HepG2 (cell line): ENCODE measurements around the gene CD248. TPM values are rescaled to one million over a fixed set of nuclear protein-coding genes. Genes with fewer than 3 reads are reported as not detected.

Source experiments
- ATAC-seq: fragments of 200-7000 bp; cut with Tn5 transposase; 3 replicates; pipeline ENCODE4 v1.9.1; 2020; ENCODE audit warnings: mild to moderate bottlenecking, moderate library complexity
- BruUV-seq: library from RNA; stranded (reverse); fragments of 400-500 nt; replicated peaks from 2 replicates; lab custom pipeline; 2021; lab: Mats Ljungman, UMichigan
- CTCF ChIA-PET: fragments of 300-600 bp; formaldehyde crosslinking; extraction: SDS; loops from one replicate; lab custom pipeline; 2021; ENCODE audit warnings: low total read pairs, inconsistent platforms, low intra/inter-chr PET ratio; lab: Yijun Ruan, JAX
- POLR2A ChIA-PET: fragments of 350-600 bp; sonication (Branson Sonifier 250); formaldehyde crosslinking; loops from one replicate; lab custom pipeline; 2020; ENCODE audit warnings: antibody characterized with exemption, inconsistent platforms; lab: Yijun Ruan, JAX
- DNase-seq: peaks from one replicate; pipeline ENCODE4 v3.0.0-alpha.2; 2015; ENCODE audit warnings: low spot score
- FAIRE-seq: peaks from 3 replicates; lab custom pipeline; 2011; peaks lifted over from hg19 to GRCh38; lab: Jason Lieb, UNC
- H2AFZ ChIP-seq: one replicate; pipeline ENCODE4 v1.6.1; 2011; ENCODE audit warnings: low read length, inconsistent platforms
- H3K27ac ChIP-seq: fragments of 300-600 bp; 3 replicates; pipeline ENCODE4 v1.8.0; 2011; ENCODE audit warnings: mixed run types, mild to moderate bottlenecking, mixed read lengths, low read length, inconsistent platforms; ENCODE audit not compliant: insufficient read depth; ENCODE audit errors: extremely low read length
- H3K27me3 ChIP-seq, 2 experiments: fragments of 200-600 bp in 1 of 2; 2 replicates in 1 of 2; 3 replicates in 1 of 2; pipeline versions ENCODE4 v1.6.0 to v1.8.0; 2011; ENCODE audit warnings: low read length in 2 of 2, mild to moderate bottlenecking in 2 of 2, moderate library complexity in 2 of 2, inconsistent platforms in 1 of 2; ENCODE audit not compliant: insufficient read depth in 2 of 2, control insufficient read depth in 1 of 2
- H3K36me3 ChIP-seq, 2 experiments: fragments of 200-600 bp in 1 of 2; replicated peaks in 1 of 2; 2 replicates in 1 of 2; 3 replicates in 1 of 2; pipeline versions ENCODE4 v1.5.1 to v1.8.0; 2011; ENCODE audit warnings: low read length in 2 of 2, inconsistent platforms in 1 of 2; ENCODE audit not compliant: insufficient read depth in 2 of 2, control insufficient read depth in 1 of 2
- H3K4me1 ChIP-seq: 2 replicates; pipeline ENCODE4 v1.5.1; 2012; ENCODE audit warnings: low read length, inconsistent platforms; ENCODE audit not compliant: insufficient read depth
- H3K4me2 ChIP-seq: 2 replicates; pipeline ENCODE4 v1.6.0; 2011; ENCODE audit warnings: low read depth, low read length, inconsistent platforms
- H3K4me3 ChIP-seq, 3 experiments: fragments of 200-600 bp in 1 of 3; sonication (generic), shearing (Covaris generic) in 1 of 3; replicated peaks in 1 of 3; 2 replicates each; pipeline ENCODE4 v1.5.1; 2011 to 2016; ENCODE audit warnings: low read length in 3 of 3, inconsistent platforms in 2 of 3, low read depth in 2 of 3, mild to moderate bottlenecking in 2 of 3, control low read depth in 1 of 3, mixed read lengths in 1 of 3; ENCODE audit not compliant: insufficient read depth in 1 of 3
- H3K79me2 ChIP-seq: one replicate; pipeline ENCODE4 v1.6.1; 2011; ENCODE audit warnings: low read length, inconsistent platforms; ENCODE audit not compliant: insufficient read depth
- H3K9ac ChIP-seq: 2 replicates; pipeline ENCODE4 v1.6.0; 2011; ENCODE audit warnings: mild to moderate bottlenecking, low read depth, low read length, inconsistent platforms; ENCODE audit not compliant: insufficient read depth
- H3K9me3 ChIP-seq: 2 replicates; pipeline ENCODE4 v1.5.1; 2012; ENCODE audit warnings: mild to moderate bottlenecking, low read length
- H4K20me1 ChIP-seq: 2 replicates; pipeline ENCODE4 v1.6.0; 2011; ENCODE audit warnings: inconsistent platforms, mild to moderate bottlenecking, low read length, moderate library complexity; ENCODE audit not compliant: insufficient read depth
- HNRNPK ChIP-seq: fragments of 200-400 bp; formaldehyde crosslinking; IDR thresholded peaks from 2 replicates; pipeline ENCODE4 v1.6.1; 2018; ENCODE audit warnings: low read length, low read depth, moderate library complexity, mild to moderate bottlenecking; ENCODE audit not compliant: poor library complexity, severe bottlenecking
- MAZ ChIP-seq, 2 experiments: sonication (generic) in 1 of 2; formaldehyde crosslinking in 1 of 2; IDR thresholded peaks; 2 replicates each; pipeline versions ENCODE4 v1.5.0 to v1.6.1; 2012 to 2020; ENCODE audit warnings: low read depth in 2 of 2, mild to moderate bottlenecking in 2 of 2, borderline replicate concordance in 1 of 2, improper control_type of control experiment in 1 of 2, low read length in 1 of 2, missing genetic modification reagents in 1 of 2, moderate library complexity in 1 of 2
- MYC ChIP-seq: sonication (generic); formaldehyde crosslinking; IDR thresholded peaks from 2 replicates; pipeline ENCODE4 v1.9.0; 2021; ENCODE audit warnings: missing genetic modification reagents, borderline replicate concordance
- TMF1 ChIP-seq: sonication (generic); formaldehyde crosslinking; IDR thresholded peaks from 2 replicates; pipeline ENCODE4 v1.8.1; 2022; ENCODE audit warnings: low read depth, missing genetic modification reagents
- ZBTB21 ChIP-seq: sonication (generic); formaldehyde crosslinking; IDR thresholded peaks from 2 replicates; pipeline ENCODE4 v1.4.0; 2020; ENCODE audit warnings: missing genetic modification reagents
- ZNF367 ChIP-seq: sonication (generic); formaldehyde crosslinking; IDR thresholded peaks from 2 replicates; pipeline ENCODE4 v1.4.0; 2020; ENCODE audit warnings: missing genetic modification reagents, borderline replicate concordance
- ZNF770 ChIP-seq: sonication (generic); formaldehyde crosslinking; IDR thresholded peaks from 2 replicates; pipeline ENCODE4 v1.5.0; 2020; ENCODE audit warnings: mild to moderate bottlenecking, missing genetic modification reagents
- WGBS: methylation state at CpG from one replicate; pipeline ENCODE4 v1.1.6; 2017; ENCODE audit warnings: low lambda C conversion rate; 5-methylcytosine and 5-hydroxymethylcytosine counted together
- in situ Hi-C: cut with HindIII; loops from 2 replicates; pipeline ENCODE4 v1.10.0; 2017; ENCODE audit warnings: low pct_unique_long_range_greater_than_20kb; ENCODE audit not compliant: extremely low pct_ligation_motif_present
- intact Hi-C: fragments of 100-400 bp; cut with micrococcal nuclease; formaldehyde crosslinking; loops from one replicate; pipeline ENCODE4 v1.10.0; 2022; ENCODE audit not compliant: unreplicated experiment
- polyA plus RNA-seq, 8 experiments: library from polyadenylated mRNA; depleted of rRNA in 3 of 8; stranded (reverse) in 7 of 8; unstranded in 1 of 8; fragments of >200 nt; fragmentation: Illumina TruSeq in 4 of 8; extraction: Trizol in 4 of 8; gene quantifications; 2 replicates each; pipeline versions ENCODE4 v1.2.1 to v1.2.3, GENCODE V29; 2011 to 2016; ENCODE audit warnings: low read depth in 4 of 8, missing spikeins in 1 of 8, mixed read lengths in 1 of 8; ENCODE audit not compliant: insufficient read depth in 1 of 8
- total RNA-seq, 5 experiments: library from RNA; depleted of rRNA; stranded (reverse); fragments of >200 nt; fragmentation: Illumina TruSeq; extraction: Trizol; gene quantifications; 2 replicates each; pipeline ENCODE4 v1.2.3, GENCODE V29; 2016; ENCODE audit warnings: low read depth in 1 of 5
- TF ChIP-seq, protein P1 (sequence below), 2 experiments: fragments of 450-650 bp in 1 of 2; sonication (generic) in 1 of 2; formaldehyde crosslinking; IDR thresholded peaks; 2 replicates each; pipeline versions ENCODE4 v1.5.0 to v1.8.0; 2020 to 2022; ENCODE audit warnings: mild to moderate bottlenecking in 1 of 2, missing genetic modification reagents in 1 of 2

CD248 gene
- total and polyA plus RNA-seq, 2 of the 13 experiments (the other 11 are each of a cell fraction or from before 2014, with no cell fraction given): 0.25 to 0.35 TPM

- TF ChIP-seq ZNF770 (CRISPR knock-in tag): no peak
- TF ChIP-seq ZNF367 (CRISPR knock-in tag): 0 out of 2 replicates have a peak, but pooled peaks have one; percentile 45
- no peak for TF ChIP-seq ZBTB21 (CRISPR knock-in tag)
- TF ChIP-seq MYC (CRISPR knock-in tag): peak; percentile 17; the same call in 1 of the 2 replicates
- TF ChIP-seq HNRNPK: no peak
- TF ChIP-seq, all 625 proteins: peak for 83
Observed at GRCh38 chr11:66267379-66268243, 49.2 kb downstream of the CD248 start (continued).

DNA sequence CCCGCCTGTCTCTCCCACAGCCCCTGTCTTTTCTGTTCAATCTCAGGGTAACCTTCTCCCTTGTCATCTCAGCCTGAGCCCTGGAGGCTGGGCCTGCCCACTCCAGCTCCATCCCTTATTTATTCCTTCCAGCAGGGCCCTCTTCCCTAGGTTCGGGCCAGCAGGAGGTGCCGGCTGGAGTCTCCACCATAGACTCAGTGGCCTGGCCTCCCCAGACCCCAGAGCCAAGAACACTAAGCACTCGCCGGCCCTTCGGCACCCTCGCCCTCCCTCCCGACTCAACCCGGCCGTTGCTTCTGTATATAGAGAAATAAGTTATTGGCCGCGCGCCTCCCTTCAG, 49.8 kb downstream of the CD248 start:
- H3K27ac ChIP-seq: no peak overlapping the region

More for the DNA sequence above, 49.8 kb downstream of the CD248 start:
- H3K4me2 ChIP-seq: peak overlapping the region; percentile 47; the same call in 1 of the 2 replicates
- intact Hi-C loops (no loop called here), in situ Hi-C loops (no loop called here)
- peak overlapping the region in 1 of 3 experiments; percentile 98; a peak in 1 of 6 replicates for H3K4me3 ChIP-seq
- no peak overlapping the region; the same call in 1 of the 2 replicates for H3K9ac ChIP-seq
- peaks cover 24% of the 10 kb centered on the region for H3K79me2 ChIP-seq
- FAIRE-seq (no peak), DNase-seq (no peak), ATAC-seq (no peak)
- no peaks in the 10 kb centered on the region; a peak in 1 of 5 replicates for H3K27me3 ChIP-seq
- peaks cover 13% of the 10 kb centered on the region for H3K4me1 ChIP-seq
- no peak overlapping the region for H2AFZ ChIP-seq
- 94% methylated on average over 13 of the region's 13 CpGs for WGBS
- BruUV-seq: no TSS peak
- TF ChIP-seq TMF1 (CRISPR knock-in tag) (no peak), MAZ (IDR thresholded peaks at IDR 0.05; ENCODE audit: borderline replicate concordance, low read depth, low read length) (0 out of 2 replicates have a peak, but pooled peaks have one; percentile 2), MAZ (CRISPR knock-in tag; IDR thresholded peaks at IDR 0.05; ENCODE audit: low read depth) (no peak)
- TF ChIP-seq, protein P1, sequence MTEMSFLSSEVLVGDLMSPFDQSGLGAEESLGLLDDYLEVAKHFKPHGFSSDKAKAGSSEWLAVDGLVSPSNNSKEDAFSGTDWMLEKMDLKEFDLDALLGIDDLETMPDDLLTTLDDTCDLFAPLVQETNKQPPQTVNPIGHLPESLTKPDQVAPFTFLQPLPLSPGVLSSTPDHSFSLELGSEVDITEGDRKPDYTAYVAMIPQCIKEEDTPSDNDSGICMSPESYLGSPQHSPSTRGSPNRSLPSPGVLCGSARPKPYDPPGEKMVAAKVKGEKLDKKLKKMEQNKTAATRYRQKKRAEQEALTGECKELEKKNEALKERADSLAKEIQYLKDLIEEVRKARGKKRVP (CRISPR knock-in tag; IDR thresholded peaks at IDR 0.05): no peak
- H3K9me3 ChIP-seq: no peaks in the 10 kb centered on the region
- ChIA-PET POLR2A (interaction anchor here (0.7 to 4.0 kb wide), 6 partner anchors 22 to 215 kb away, joined by 3 to 31 read pairs (median 6); partner anchors contain the start of genes SF3B2 and YIF1A), CTCF (no interaction called here)
- peaks cover 10% of the 10 kb centered on the region for H4K20me1 ChIP-seq
- peaks cover 8 to 12% of the 10 kb centered on the region in 2 experiments; a peak in 4 of 5 replicates for H3K36me3 ChIP-seq
